GM19239 (cell line): ENCODE data around the gene EIF4G1.

Experiments
- DNase-seq: peaks from one replicate; pipeline ENCODE4 v3.0.0; 2011; ENCODE audit warnings: low spot score; ENCODE audit not compliant: insufficient read length
- FAIRE-seq: peaks from 2 replicates; lab custom pipeline; 2011; peaks lifted over from hg19 to GRCh38; lab: Jason Lieb, UNC

The EIF4G1 gene

GRCh38 chr3:184379358-184380184 lies 65.2 kb downstream of the EIF4G1 start, which contains the start of gene CHRD:
Gene CHRD (plus strand): TSS chr3:184380054. CDS start chr3:184380319, 265 bp downstream.
- FAIRE-seq (no peak), DNase-seq (no peak)

GRCh38 chr3:184380185-184380626 lies 65.8 kb downstream of the EIF4G1 start:
- no peak for FAIRE-seq
- no peak for DNase-seq

GRCh38 chr3:184380627-184381260 lies 66.3 kb downstream of the EIF4G1 start:
- FAIRE-seq, result no peak
- no peak for DNase-seq

GRCh38 chr3:184381261-184382224 lies 67.1 kb downstream of the EIF4G1 start:
- no peak for DNase-seq
- FAIRE-seq, result no peak

- DNase-seq (no peak), FAIRE-seq (no peak)
Observed at GRCh38 chr3:184382326-184383032, 68.1 kb downstream of the EIF4G1 start.

- no peak for FAIRE-seq
- no peak for DNase-seq
Observed at GRCh38 chr3:184383033-184383740, 68.8 kb downstream of the EIF4G1 start.

- no peak for FAIRE-seq
Observed at GRCh38 chr3:184384342-184384741, 69.9 kb downstream of the EIF4G1 start.

More at GRCh38 chr3:184384342-184384741, 69.9 kb downstream of the EIF4G1 start:
- DNase-seq, result no peak
